Keratinocyte (primary cell): ENCODE measurements around the gene GTF3C1. TPM values are rescaled to one million over a fixed set of nuclear protein-coding genes. Genes with fewer than 3 reads are reported as not detected.

ENCODE experiments used
- DNase-seq: peaks from one replicate; pipeline ENCODE4 v3.0.0-alpha.2; 2011; ENCODE audit warnings: low read depth, missing footprints, low spot score
- FAIRE-seq: peaks from 2 replicates; lab custom pipeline; 2011; peaks lifted over from hg19 to GRCh38; lab: Jason Lieb, UNC
- H2AFZ ChIP-seq: 2 replicates; pipeline ENCODE4 v1.6.0; 2012; ENCODE audit warnings: low read length, control low read depth, inconsistent platforms; ENCODE audit not compliant: control insufficient read depth
- H3K27ac ChIP-seq: 2 replicates; pipeline ENCODE4 v1.5.1; 2011; ENCODE audit warnings: low read length; ENCODE audit not compliant: control insufficient read depth, insufficient read depth
- H3K27me3 ChIP-seq: 3 replicates; pipeline ENCODE4 v1.6.0; 2011; ENCODE audit warnings: low read length; ENCODE audit not compliant: control insufficient read depth, insufficient read depth; ENCODE audit errors: extremely low read depth
- H3K36me3 ChIP-seq, 2 experiments: 2 replicates in 1 of 2; 3 replicates in 1 of 2; pipeline ENCODE4 v1.5.1; 2011; ENCODE audit warnings: low read length in 2 of 2, mild to moderate bottlenecking in 1 of 2; ENCODE audit not compliant: control insufficient read depth in 2 of 2, insufficient read depth in 2 of 2; ENCODE audit errors: extremely low read depth in 1 of 2
- H3K4me1 ChIP-seq: 3 replicates; pipeline ENCODE4 v1.5.1; 2011; ENCODE audit warnings: low read length; ENCODE audit not compliant: control insufficient read depth, insufficient read depth; ENCODE audit errors: extremely low read depth
- H3K4me2 ChIP-seq: 3 replicates; pipeline ENCODE4 v1.6.0; 2011; ENCODE audit warnings: low read depth, low read length; ENCODE audit not compliant: control insufficient read depth, insufficient read depth; ENCODE audit errors: extremely low read depth
- H3K4me3 ChIP-seq, 3 experiments: fragments of 200-600 bp in 1 of 3; sonication (generic) in 1 of 3; 2 replicates in 2 of 3; 3 replicates in 1 of 3; pipeline ENCODE4 v1.5.1; 2011 to 2016; ENCODE audit warnings: low read length in 3 of 3, mild to moderate bottlenecking in 3 of 3, control low read depth in 2 of 3, inconsistent platforms in 1 of 3, low read depth in 1 of 3, mixed read lengths in 1 of 3, mixed run types in 1 of 3, moderate library complexity in 1 of 3; ENCODE audit not compliant: control insufficient read depth in 2 of 3, insufficient read depth in 2 of 3; ENCODE audit errors: extremely low read depth in 1 of 3
- H3K79me2 ChIP-seq: 2 replicates; pipeline ENCODE4 v1.6.0; 2012; ENCODE audit warnings: low read length; ENCODE audit not compliant: control insufficient read depth, insufficient read depth
- H3K9ac ChIP-seq: 3 replicates; pipeline ENCODE4 v1.6.0; 2011; ENCODE audit warnings: low read length; ENCODE audit not compliant: control insufficient read depth, insufficient read depth; ENCODE audit errors: extremely low read depth
- H3K9me1 ChIP-seq: 3 replicates; pipeline ENCODE4 v1.6.0; 2011; ENCODE audit warnings: low read length; ENCODE audit not compliant: control insufficient read depth, insufficient read depth; ENCODE audit errors: extremely low read depth
- H3K9me3 ChIP-seq: 2 replicates; pipeline ENCODE4 v1.5.1; 2012; ENCODE audit warnings: low read depth, low read length; ENCODE audit not compliant: control insufficient read depth
- H4K20me1 ChIP-seq: 3 replicates; pipeline ENCODE4 v1.6.0; 2011; ENCODE audit warnings: low read length; ENCODE audit not compliant: control insufficient read depth, insufficient read depth; ENCODE audit errors: extremely low read depth
- EZH2 ChIP-seq: IDR thresholded peaks from one replicate; pipeline ENCODE4 v1.6.1; 2012; ENCODE audit warnings: inconsistent platforms, mild to moderate bottlenecking, low read length, moderate library complexity
- dilution Hi-C: fragments of 300-500 bp; cut with MboI; formaldehyde crosslinking; loops from one replicate; pipeline ENCODE4 v1.7.0; 2020; ENCODE audit warnings: low sequenced_read_pairs; ENCODE audit not compliant: extremely low pct_ligation_motif_present
- polyA plus RNA-seq, 5 experiments: library from polyadenylated mRNA; depleted of rRNA in 3 of 5; stranded (reverse) in 3 of 5; stranded (forward) in 1 of 5; unstranded in 1 of 5; fragments of >200 nt; gene quantifications; 1 replicate in 1 of 5; 2 replicates in 3 of 5; 3 replicates in 1 of 5; pipeline versions ENCODE4 v1.2.1 to v1.2.3, GENCODE V29; 2011 to 2012; ENCODE audit warnings: missing spikeins in 2 of 5, low read depth in 1 of 5, low replicate concordance in 1 of 5
- TF ChIP-seq, protein P1 (sequence below), 3 experiments: IDR thresholded peaks in 1 of 3; conservative IDR thresholded peaks in 1 of 3; optimal IDR thresholded peaks in 1 of 3; 2 replicates in 2 of 3; 3 replicates in 1 of 3; pipeline versions ENCODE3 to v1.5.1; 2011; ENCODE audit warnings: low read length in 3 of 3, mild to moderate bottlenecking in 3 of 3, moderate library complexity in 2 of 3, control low read depth in 1 of 3, inconsistent platforms in 1 of 3; ENCODE audit not compliant: insufficient read depth in 2 of 3; ENCODE audit errors: extremely low read depth in 1 of 3

GTF3C1 gene
- polyA plus RNA-seq, 1 donor (not counting 4 experiments of a cell fraction or from before 2014, with no cell fraction given), result 23.5 TPM

- Histone ChIP-seq H3K36me3 (no peaks in the 10 kb centered on the region), H2AFZ (no peak overlapping the region), H3K4me3 (no peak overlapping the region), H3K27me3 (no peaks in the 10 kb centered on the region), H3K27ac (no peak overlapping the region), H4K20me1 (no peaks in the 10 kb centered on the region), H3K9me1 (no peaks in the 10 kb centered on the region), H3K9me3 (peaks cover 2% of the 10 kb centered on the region), H3K4me2 (no peak overlapping the region), H3K9ac (no peak overlapping the region), H3K79me2 (no peaks in the 10 kb centered on the region), H3K4me1 (peaks cover 8% of the 10 kb centered on the region)
- dilution Hi-C loops, result no loop called here
- TF ChIP-seq, protein P1, sequence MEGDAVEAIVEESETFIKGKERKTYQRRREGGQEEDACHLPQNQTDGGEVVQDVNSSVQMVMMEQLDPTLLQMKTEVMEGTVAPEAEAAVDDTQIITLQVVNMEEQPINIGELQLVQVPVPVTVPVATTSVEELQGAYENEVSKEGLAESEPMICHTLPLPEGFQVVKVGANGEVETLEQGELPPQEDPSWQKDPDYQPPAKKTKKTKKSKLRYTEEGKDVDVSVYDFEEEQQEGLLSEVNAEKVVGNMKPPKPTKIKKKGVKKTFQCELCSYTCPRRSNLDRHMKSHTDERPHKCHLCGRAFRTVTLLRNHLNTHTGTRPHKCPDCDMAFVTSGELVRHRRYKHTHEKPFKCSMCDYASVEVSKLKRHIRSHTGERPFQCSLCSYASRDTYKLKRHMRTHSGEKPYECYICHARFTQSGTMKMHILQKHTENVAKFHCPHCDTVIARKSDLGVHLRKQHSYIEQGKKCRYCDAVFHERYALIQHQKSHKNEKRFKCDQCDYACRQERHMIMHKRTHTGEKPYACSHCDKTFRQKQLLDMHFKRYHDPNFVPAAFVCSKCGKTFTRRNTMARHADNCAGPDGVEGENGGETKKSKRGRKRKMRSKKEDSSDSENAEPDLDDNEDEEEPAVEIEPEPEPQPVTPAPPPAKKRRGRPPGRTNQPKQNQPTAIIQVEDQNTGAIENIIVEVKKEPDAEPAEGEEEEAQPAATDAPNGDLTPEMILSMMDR (optimal IDR thresholded peaks at IDR 0.05 in 1 of 3, IDR thresholded peaks at IDR 0.05 in 1 of 3, conservative IDR thresholded peaks at IDR 0.05 in 1 of 3; ENCODE audit: extremely low read depth in 1 of 3, insufficient read depth in 2 of 3, low read length in 3 of 3), result no peak
- no peak for FAIRE-seq
- DNase-seq, result no peak
Observed at GRCh38 chr16:27424772-27425498, 124.8 kb downstream of the GTF3C1 start.

- Histone ChIP-seq H3K27me3 (no peaks in the 10 kb centered on the region), H3K9me3 (peaks cover 2% of the 10 kb centered on the region), H4K20me1 (no peaks in the 10 kb centered on the region), H3K27ac (no peak overlapping the region), H3K4me3 (no peak overlapping the region), H3K36me3 (no peaks in the 10 kb centered on the region), H3K79me2 (no peaks in the 10 kb centered on the region), H2AFZ (no peak overlapping the region), H3K9ac (no peak overlapping the region), H3K4me1 (peaks cover 8% of the 10 kb centered on the region), H3K4me2 (no peak overlapping the region), H3K9me1 (no peaks in the 10 kb centered on the region)
- DNase-seq (no peak), FAIRE-seq (no peak)
- TF ChIP-seq EZH2, result no peak
- TF ChIP-seq, protein P1 (optimal IDR thresholded peaks at IDR 0.05 in 1 of 3, IDR thresholded peaks at IDR 0.05 in 1 of 3, conservative IDR thresholded peaks at IDR 0.05 in 1 of 3; ENCODE audit: extremely low read depth in 1 of 3, insufficient read depth in 2 of 3, low read length in 3 of 3), result no peak
- dilution Hi-C loops, result no loop called here
Observed at GRCh38 chr16:27421961-27422740, 127.6 kb downstream of the GTF3C1 start.
